ENCODE measurements around the gene PPM1L. TPM values are rescaled to one million over a fixed set of nuclear protein-coding genes. Genes with fewer than 3 reads are reported as not detected.
"Not testable (repeated sequence)": the region's sequence is repeated elsewhere in the genome, so short reads cannot be mapped to it uniquely, and the experiment has no call there.

Gene PPM1L
- total RNA-seq, 1 experiment from 2014 or later = 13.2 TPM

GRCh38 chr3:160707187-160707794 lies 48.7 kb upstream of the PPM1L start (continued):
- TF ChIP-seq CTCF (IDR thresholded peaks at IDR 0.05 in 2 of 3, conservative IDR thresholded peaks at IDR 0.05 in 1 of 3; ENCODE audit: borderline replicate concordance in 1 of 3, insufficient read depth in 1 of 3, low read depth in 2 of 3, low read length in 2 of 3) = peak; percentile 46 to 74 (median 59); a peak in 5 of 6 replicates

GRCh38 chr3:160709477-160710182 lies 46.4 kb upstream of the PPM1L start:
- intact Hi-C loops (cut with micrococcal nuclease) = loop anchor here (5.0 to 10.0 kb wide), 3 partner anchors 565 to 713 kb away; no protein-coding TSS in a partner anchor
- H3K4me1 ChIP-seq (ENCODE audit: control insufficient read depth in 1 of 2, insufficient read depth in 2 of 2, low read length in 2 of 2) = no peaks in the 10 kb centered on the region
- no TSS peak for BruUV-seq (replicated peaks)
- no peak overlapping the region for H3K9ac ChIP-seq (ENCODE audit: low read length)
- ChIA-PET RAD21 (ENCODE audit: low non-redundant PET in 1 of 2, low total read pairs in 2 of 2, uncharacterized antibody in 2 of 2, unreplicated experiment in 2 of 2) (no interaction called here), CTCF (interaction anchor here (1.1 kb wide), 1 partner anchor 16 kb away, joined by 3 read pairs; no protein-coding TSS in a partner anchor), POLR2A (no interaction called here)
- H2AFZ ChIP-seq (ENCODE audit: low read depth, low read length, poor library complexity, severe bottlenecking) = no peak overlapping the region
- no peak overlapping the region for H3K4me2 ChIP-seq (ENCODE audit: low read length)
- H3K9me3 ChIP-seq (ENCODE audit: control insufficient read depth in 1 of 2, insufficient read depth in 1 of 2, low read depth in 1 of 2, low read length in 2 of 2) = no peaks in the 10 kb centered on the region
- H3K79me2 ChIP-seq (ENCODE audit: insufficient read depth, low read length) = no peaks in the 10 kb centered on the region
- ATAC-seq (no peak), DNase-seq (ENCODE audit: low read depth, low spot score) (no peak)
- no peaks in the 10 kb centered on the region for H4K20me1 ChIP-seq (ENCODE audit: insufficient read depth)
- H3K27ac ChIP-seq (ENCODE audit: low read depth, low read length) = no peak overlapping the region
- no peaks in the 10 kb centered on the region for H3K36me3 ChIP-seq (ENCODE audit: control insufficient read depth in 1 of 2, insufficient read depth in 2 of 2, low read length in 2 of 2)
- no peaks in the 10 kb centered on the region for H3K27me3 ChIP-seq (ENCODE audit: insufficient read depth, low read length)
- H3K9me2 ChIP-seq (ENCODE audit: insufficient read depth) = no peaks in the 10 kb centered on the region
- TF ChIP-seq SIN3A (IDR thresholded peaks at IDR 0.05; ENCODE audit: low read depth) (no peak), SRF (IDR thresholded peaks at IDR 0.05; ENCODE audit: low read depth) (no peak), ZFX (IDR thresholded peaks at IDR 0.05) (no peak), FOSL1 (IDR thresholded peaks at IDR 0.05; ENCODE audit: low read depth) (no peak), POLR2AphosphoS5 (IDR thresholded peaks at IDR 0.05; ENCODE audit: low read depth, low read length) (no peak), SP1 (IDR thresholded peaks at IDR 0.05; ENCODE audit: low read depth) (no peak), MAX (IDR thresholded peaks at IDR 0.05) (no peak), POLR2A (IDR thresholded peaks at IDR 0.05; ENCODE audit: borderline replicate concordance, extremely low read depth, insufficient read depth, insufficient read length) (no peak), CTCF (IDR thresholded peaks at IDR 0.05 in 2 of 3, conservative IDR thresholded peaks at IDR 0.05 in 1 of 3; ENCODE audit: borderline replicate concordance in 1 of 3, insufficient read depth in 1 of 3, low read depth in 2 of 3, low read length in 2 of 3) (no peak), RAD21 (IDR thresholded peaks at IDR 0.05; ENCODE audit: low read depth) (no peak), CBX3 (IDR thresholded peaks at IDR 0.05; ENCODE audit: low read depth) (no peak), YY1 (IDR thresholded peaks at IDR 0.05; ENCODE audit: extremely low read depth, insufficient replicate concordance, low read depth, low read length) (no peak), ELF1 (IDR thresholded peaks at IDR 0.05; ENCODE audit: borderline replicate concordance, low read depth) (no peak)
- H3K4me3 ChIP-seq (replicated peaks in 1 of 2; ENCODE audit: low read depth in 1 of 2, low read length in 2 of 2) = no peak overlapping the region

GRCh38 chr3:160713144-160713543 lies 42.9 kb upstream of the PPM1L start:
- H3K9me3 ChIP-seq (ENCODE audit: control insufficient read depth in 1 of 2, insufficient read depth in 1 of 2, low read depth in 1 of 2, low read length in 2 of 2); H3K9ac ChIP-seq (ENCODE audit: low read length); H3K9me2 ChIP-seq (ENCODE audit: insufficient read depth); H3K27ac ChIP-seq (ENCODE audit: low read depth, low read length); H2AFZ ChIP-seq (ENCODE audit: low read depth, low read length, poor library complexity, severe bottlenecking); intact Hi-C loops (cut with micrococcal nuclease); H3K4me1 ChIP-seq (ENCODE audit: control insufficient read depth in 1 of 2, insufficient read depth in 2 of 2, low read length in 2 of 2); H3K36me3 ChIP-seq (ENCODE audit: control insufficient read depth in 1 of 2, insufficient read depth in 2 of 2, low read length in 2 of 2); DNase-seq (ENCODE audit: low read depth, low spot score); H3K4me3 ChIP-seq (replicated peaks in 1 of 2; ENCODE audit: low read depth in 1 of 2, low read length in 2 of 2); RAD21 ChIA-PET (ENCODE audit: low non-redundant PET in 1 of 2, low total read pairs in 2 of 2, uncharacterized antibody in 2 of 2, unreplicated experiment in 2 of 2); H3K79me2 ChIP-seq (ENCODE audit: insufficient read depth, low read length); POLR2A ChIA-PET; CTCF ChIA-PET; H4K20me1 ChIP-seq (ENCODE audit: insufficient read depth); BruUV-seq (replicated peaks); H3K4me2 ChIP-seq (ENCODE audit: low read length); ATAC-seq; H3K27me3 ChIP-seq (ENCODE audit: insufficient read depth, low read length): not testable (repeated sequence)

All from HCT116 (cell line).